GM23338 (cell line): ENCODE results near the gene SMYD3. TPM values are rescaled to one million over a fixed set of nuclear protein-coding genes. Genes with fewer than 3 reads are reported as not detected.

Experiments used
- ATAC-seq: fragments of 200-7000 bp; cut with Tn5 transposase; 3 replicates; pipeline ENCODE4 v1.9.1; 2020
- DNase-seq: peaks from one replicate; pipeline ENCODE4 v3.0.0-alpha.2; 2015; ENCODE audit warnings: low spot score
- H2AFZ ChIP-seq: fragments of 200-600 bp; sonication (generic); 2 replicates; pipeline ENCODE4 v1.8.0; 2016; ENCODE audit warnings: antibody characterized with exemption, mild to moderate bottlenecking, moderate library complexity
- H3F3A ChIP-seq: fragments of 200-600 bp; sonication (generic); replicated peaks from 2 replicates; pipeline ENCODE4 v1.8.0; 2017; ENCODE audit warnings: antibody characterized with exemption, mixed run types, low read depth
- H3K27ac ChIP-seq: fragments of 200-600 bp; sonication (generic); 2 replicates; pipeline ENCODE4 v1.6.1; 2016; ENCODE audit warnings: low read depth
- H3K27me3 ChIP-seq: fragments of 200-600 bp; sonication (generic); 2 replicates; pipeline ENCODE4 v1.8.0; 2016; ENCODE audit warnings: mild to moderate bottlenecking, mixed run types, moderate library complexity; ENCODE audit not compliant: insufficient read depth
- H3K36me3 ChIP-seq: fragments of 200-600 bp; sonication (generic); 2 replicates; pipeline ENCODE4 v1.8.0; 2016; ENCODE audit warnings: mild to moderate bottlenecking; ENCODE audit not compliant: insufficient read depth
- H3K4me1 ChIP-seq: fragments of 200-600 bp; sonication (generic); 2 replicates; pipeline ENCODE4 v1.8.0; 2016; ENCODE audit warnings: mild to moderate bottlenecking, moderate library complexity; ENCODE audit not compliant: insufficient read depth
- H3K4me2 ChIP-seq: fragments of 200-600 bp; sonication (generic); 2 replicates; pipeline ENCODE4 v1.7.1; 2017; ENCODE audit warnings: mixed run types
- H3K4me3 ChIP-seq: fragments of 200-600 bp; sonication (generic); 2 replicates; pipeline ENCODE4 v1.6.1; 2016; ENCODE audit warnings: mixed run types
- H3K79me2 ChIP-seq: fragments of 200-600 bp; sonication (generic); replicated peaks from 2 replicates; pipeline ENCODE4 v1.8.0; 2017; ENCODE audit warnings: mild to moderate bottlenecking; ENCODE audit not compliant: insufficient read depth
- H3K9me2 ChIP-seq: fragments of 200-600 bp; sonication (generic); 2 replicates; pipeline ENCODE4 v1.8.0; 2017; ENCODE audit not compliant: insufficient read depth
- H4K20me1 ChIP-seq: fragments of 200-600 bp; sonication (generic); replicated peaks from 2 replicates; pipeline ENCODE4 v1.8.0; 2017; ENCODE audit warnings: mild to moderate bottlenecking; ENCODE audit not compliant: insufficient read depth
- H3K27ac Mint-ChIP-seq: 2 replicates; pipeline ENCODE4 v1.8.0; 2020; ENCODE audit warnings: inconsistent platforms, mild to moderate bottlenecking, moderate library complexity, mixed read lengths
- H3K27me3 Mint-ChIP-seq: 3 replicates; pipeline ENCODE4 v1.8.0; 2022; ENCODE audit warnings: low read depth, mild to moderate bottlenecking, moderate library complexity, mixed read lengths, inconsistent platforms; ENCODE audit not compliant: insufficient read depth, poor library complexity
- H3K36me3 Mint-ChIP-seq: 3 replicates; pipeline ENCODE4 v1.8.0; 2021; ENCODE audit warnings: low read depth, mild to moderate bottlenecking, inconsistent platforms, moderate library complexity, mixed read lengths
- H3K4me1 Mint-ChIP-seq: 3 replicates; pipeline ENCODE4 v1.8.0; 2020; ENCODE audit warnings: mild to moderate bottlenecking, inconsistent platforms, mixed read lengths
- H3K4me3 Mint-ChIP-seq: 3 replicates; pipeline ENCODE4 v1.8.0; 2021; ENCODE audit warnings: moderate library complexity, mild to moderate bottlenecking, inconsistent platforms, mixed read lengths
- H3K9me3 Mint-ChIP-seq: 3 replicates; pipeline ENCODE4 v1.8.0; 2020; ENCODE audit warnings: moderate library complexity, mild to moderate bottlenecking, inconsistent platforms, mixed read lengths
- CREB1 ChIP-seq: fragments of 250-450 bp; sonication (Bioruptor Pico); IDR thresholded peaks from 2 replicates; pipeline ENCODE4 v1.5.0; 2020; ENCODE audit warnings: low read depth, mild to moderate bottlenecking, moderate library complexity
- CTCF ChIP-seq, 2 experiments: fragments of 200-600 bp in 1 of 2; sonication (generic) in 1 of 2; conservative IDR thresholded peaks; 2 replicates each; pipeline versions ENCODE4 v1.5.1 to v1.6.1; 2016 to 2017; ENCODE audit warnings: antibody characterized with exemption in 2 of 2, low read depth in 2 of 2, mild to moderate bottlenecking in 2 of 2, moderate library complexity in 1 of 2
- ETS1 ChIP-seq: IDR thresholded peaks from 2 replicates; pipeline ENCODE4 v1.6.1; 2016; ENCODE audit warnings: antibody characterized with exemption
- EZH2 ChIP-seq: fragments of 200-600 bp; sonication (generic); IDR thresholded peaks from one replicate; pipeline ENCODE4 v1.8.0; 2017; ENCODE audit warnings: antibody characterized with exemption, mild to moderate bottlenecking, low read depth; ENCODE audit not compliant: unreplicated experiment
- EZH2phosphoT487 ChIP-seq: fragments of 200-600 bp; sonication (generic); IDR thresholded peaks from one replicate; pipeline ENCODE4 v1.8.1; 2018; ENCODE audit warnings: antibody characterized with exemption; ENCODE audit not compliant: unreplicated experiment
- JUNB ChIP-seq: IDR thresholded peaks from one replicate; pipeline ENCODE4 v1.6.1; 2016; ENCODE audit warnings: antibody characterized with exemption; ENCODE audit not compliant: unreplicated experiment
- NANOG ChIP-seq: IDR thresholded peaks from 2 replicates; pipeline ENCODE4 v1.6.1; 2016; ENCODE audit warnings: antibody characterized with exemption, borderline replicate concordance
- POLR2AphosphoS5 ChIP-seq: IDR thresholded peaks from 2 replicates; pipeline ENCODE4 v1.6.1; 2016; ENCODE audit warnings: antibody characterized with exemption, low read depth
- REST ChIP-seq: IDR thresholded peaks from one replicate; pipeline ENCODE4 v1.6.1; 2018; ENCODE audit warnings: antibody characterized with exemption; ENCODE audit not compliant: unreplicated experiment
- STAT1 ChIP-seq: IDR thresholded peaks from one replicate; pipeline ENCODE4 v1.6.1; 2016; ENCODE audit warnings: antibody characterized with exemption; ENCODE audit not compliant: unreplicated experiment
- ZNF114 ChIP-seq: fragments of 250-450 bp; sonication (Bioruptor Pico); IDR thresholded peaks from 2 replicates; pipeline ENCODE4 v1.5.0; 2020; ENCODE audit warnings: mild to moderate bottlenecking, moderate library complexity
- ZNF331 ChIP-seq: fragments of 250-450 bp; sonication (Bioruptor Pico); IDR thresholded peaks from 2 replicates; pipeline ENCODE4 v1.5.0; 2020; ENCODE audit warnings: low read depth, mild to moderate bottlenecking, moderate library complexity
- ZNF462 ChIP-seq: fragments of 250-450 bp; sonication (Bioruptor Pico); IDR thresholded peaks from 2 replicates; pipeline ENCODE4 v1.5.0; 2020; ENCODE audit warnings: mild to moderate bottlenecking, moderate library complexity
- polyA plus RNA-seq: library from polyadenylated mRNA; unstranded; fragments of >200 nt; fragmentation: Nextera tagmentation; extraction: Ambion mirVana; gene quantifications from 2 replicates; pipeline ENCODE4 v1.2.1, GENCODE V29; 2016
- total RNA-seq: library from RNA; depleted of rRNA; stranded (reverse); fragments of >200 nt; shearing (Covaris generic); gene quantifications from 2 replicates; pipeline ENCODE4 v1.2.3, GENCODE V29; 2014

The SMYD3 gene
- total and polyA plus RNA-seq, 2 experiments from 2014 or later, result 31.8 to 34.4 TPM

- H3K27me3 ChIP-seq, result no peaks in the 10 kb centered on the region
- H3K4me3 ChIP-seq, result no peak overlapping the region
- no peaks in the 10 kb centered on the region for H3K27me3 Mint-ChIP-seq
- H3K4me1 ChIP-seq, result peaks cover 7% of the 10 kb centered on the region
- H2AFZ ChIP-seq, result no peak overlapping the region
- no peak for ATAC-seq
- no peaks in the 10 kb centered on the region for H3F3A ChIP-seq
- no peak overlapping the region for H3K27ac Mint-ChIP-seq
- no peaks in the 10 kb centered on the region for H4K20me1 ChIP-seq
- no peaks in the 10 kb centered on the region for H3K79me2 ChIP-seq
- no peak overlapping the region for H3K4me3 Mint-ChIP-seq
- peaks cover 13% of the 10 kb centered on the region for H3K4me1 Mint-ChIP-seq
- no peaks in the 10 kb centered on the region for H3K36me3 ChIP-seq
- no peak overlapping the region for H3K27ac ChIP-seq
- H3K9me3 Mint-ChIP-seq, result no peaks in the 10 kb centered on the region; the same call in 2 of the 3 replicates
- no peaks in the 10 kb centered on the region for H3K9me2 ChIP-seq
- H3K36me3 Mint-ChIP-seq, result no peaks in the 10 kb centered on the region
- H3K4me2 ChIP-seq, result no peak overlapping the region
- DNase-seq, result no peak
- TF ChIP-seq ETS1 (no peak), EZH2 (no peak), EZH2phosphoT487 (no peak), JUNB (no peak), REST (no peak), CTCF (conservative IDR thresholded peaks at IDR 0.05; ENCODE audit: low read depth in 2 of 2) (no peak), ZNF114 (CRISPR knock-in tag) (no peak), CREB1 (CRISPR knock-in tag) (no peak), STAT1 (no peak), POLR2AphosphoS5 (no peak), NANOG (no peak), ZNF331 (CRISPR knock-in tag) (no peak), ZNF462 (no peak)
Observed at GRCh38 chr1:246270236-246270635, 236.8 kb downstream of the SMYD3 start.
